Measurements from ENCODE around the gene TMEM151B. TPM values are rescaled to one million over a fixed set of nuclear protein-coding genes. Genes with fewer than 3 reads are reported as not detected.

Gene TMEM151B
- total and polyA plus RNA-seq, 9 of the 15 experiments (the other 6 are each of a cell fraction or from before 2014, with no cell fraction given) = not detected

GRCh38 chr6:44221291-44221960 lies 48.8 kb upstream of the TMEM151B start (continued):
- TF ChIP-seq ZHX1 (conservative IDR thresholded peaks at IDR 0.05; ENCODE audit: low read length) (0 out of 2 replicates have a peak, but pooled peaks have one; percentile 19), ZNF75A (CRISPR knock-in tag; IDR thresholded peaks at IDR 0.05) (no peak), ATF1 (CRISPR knock-in tag; IDR thresholded peaks at IDR 0.05) (no peak), ATF1 (tag; IDR thresholded peaks at IDR 0.05) (0 out of 2 replicates have a peak, but pooled peaks have one; percentile 18), NFIC (IDR thresholded peaks at IDR 0.05) (peak; percentile 90), SMAD4 (CRISPR knock-in tag; conservative IDR thresholded peaks at IDR 0.05) (peak; percentile 60; the same call in 1 of the 2 replicates), RCOR1 (IDR thresholded peaks at IDR 0.05; ENCODE audit: borderline replicate concordance in 1 of 2, low read depth in 2 of 2, low read length in 2 of 2) (peak in 1 of 2 experiments; percentile 74; a peak in 1 of 4 replicates), PRDM10 (IDR thresholded peaks at IDR 0.05; ENCODE audit: partially characterized antibody) (peak; percentile 29), KAT7 (CRISPR knock-in tag; IDR thresholded peaks at IDR 0.05; ENCODE audit: borderline replicate concordance) (0 out of 2 replicates have a peak, but pooled peaks have one; percentile 22), KLF16 (IDR thresholded peaks at IDR 0.05) (0 out of 2 replicates have a peak, but pooled peaks have one; percentile 16), ARID4B (CRISPR knock-in tag; IDR thresholded peaks at IDR 0.05) (0 out of 2 replicates have a peak, but pooled peaks have one; percentile 43), MBD2 (IDR thresholded peaks at IDR 0.05; ENCODE audit: borderline replicate concordance, low read depth) (0 out of 2 replicates have a peak, but pooled peaks have one; percentile 19), ID3 (CRISPR knock-in tag; IDR thresholded peaks at IDR 0.05) (no peak), ID3 (tag; IDR thresholded peaks at IDR 0.05) (no peak), JUND (IDR thresholded peaks at IDR 0.05; ENCODE audit: borderline replicate concordance, low read depth, low read length) (0 out of 2 replicates have a peak, but pooled peaks have one; percentile 21), JUND (tag; IDR thresholded peaks at IDR 0.05; ENCODE audit: borderline replicate concordance, low read depth, low read length) (peak; percentile 42; the same call in 1 of the 3 replicates)

Measured in K562 (cell line).